Fibroblast of skin of right quadriceps (primary cell): ENCODE measurements around the gene TSPAN33.
A peak's percentile ranks its signal among the peaks of the same experiment; 100 is the strongest.

Source experiments
- DNase-seq: peaks from one replicate; pipeline ENCODE4 v3.0.0-alpha.2; 2013

The TSPAN33 gene

GRCh38 chr7:129144095-129144833 lies at the start of gene TSPAN33:
Gene TSPAN33 (plus strand): TSS chr7:129144707. CDS start chr7:129144981, 274 bp downstream.
- peak; percentile 52 for DNase-seq

- no peak for DNase-seq
Measured at GRCh38 chr7:129095258-129095657, 49.2 kb upstream of the TSPAN33 start.

GRCh38 chr7:129098409-129099084 lies 46.0 kb upstream of the TSPAN33 start:
- no peak for DNase-seq

- no peak for DNase-seq
Measured at GRCh38 chr7:129100827-129101166, 43.7 kb upstream of the TSPAN33 start.

- DNase-seq: peak; percentile 17
Measured at GRCh38 chr7:129101746-129102145, 42.8 kb upstream of the TSPAN33 start.

GRCh38 chr7:129103561-129104324 lies 40.8 kb upstream of the TSPAN33 start:
- DNase-seq: no peak

GRCh38 chr7:129108581-129108980 lies 35.9 kb upstream of the TSPAN33 start:
- no peak for DNase-seq

- no peak for DNase-seq
Measured at GRCh38 chr7:129110258-129110981, 34.1 kb upstream of the TSPAN33 start.

- no peak for DNase-seq
Measured at GRCh38 chr7:129110982-129111376, 33.5 kb upstream of the TSPAN33 start.

- DNase-seq: no peak
Measured at GRCh38 chr7:129115676-129116075, 28.8 kb upstream of the TSPAN33 start.

GRCh38 chr7:129118182-129118581 lies 26.3 kb upstream of the TSPAN33 start:
- no peak for DNase-seq

- no peak for DNase-seq
Measured at GRCh38 chr7:129118976-129119375, 25.5 kb upstream of the TSPAN33 start.

GRCh38 chr7:129121501-129122077 lies 22.9 kb upstream of the TSPAN33 start:
- peak; percentile 8 for DNase-seq

GRCh38 chr7:129122078-129122750 lies 22.3 kb upstream of the TSPAN33 start:
- DNase-seq: no peak

- DNase-seq: no peak
Measured at GRCh38 chr7:129122751-129123509, 21.6 kb upstream of the TSPAN33 start.

GRCh38 chr7:129123510-129123857 lies 21.0 kb upstream of the TSPAN33 start:
- no peak for DNase-seq

- no peak for DNase-seq
Measured at GRCh38 chr7:129126314-129126713, 18.2 kb upstream of the TSPAN33 start.

- DNase-seq: no peak
Measured at GRCh38 chr7:129127154-129127553, 17.4 kb upstream of the TSPAN33 start.

- DNase-seq: no peak
Measured at GRCh38 chr7:129127601-129128000, 16.9 kb upstream of the TSPAN33 start.

- no peak for DNase-seq
Measured at GRCh38 chr7:129134356-129134987, 10.0 kb upstream of the TSPAN33 start.
